ENCODE results near the gene SUSD4.

SUSD4 gene

GRCh38 chr1:223312705-223313414 is 51.1 kb downstream of the SUSD4 start:
- DNase-seq (ENCODE audit: insufficient read length, low spot score) = no peak
- no peak for FAIRE-seq
- TF ChIP-seq SPI1 (IDR thresholded peaks at IDR 0.05; ENCODE audit: low read depth, low read length) = no peak
- TF ChIP-seq POLR2AphosphoS5 (IDR thresholded peaks at IDR 0.05; ENCODE audit: low read depth, low read length) = no peak
- TF ChIP-seq POLR2A (IDR thresholded peaks at IDR 0.05; ENCODE audit: low read depth, low read length) = no peak
- no peak for TF ChIP-seq POU2F2 (IDR thresholded peaks at IDR 0.05; ENCODE audit: low read depth, low read length)
- no peak for TF ChIP-seq PAX5 (IDR thresholded peaks at IDR 0.05; ENCODE audit: insufficient read depth, low read length, severe bottlenecking)
- TF ChIP-seq TAF1 (IDR thresholded peaks at IDR 0.05; ENCODE audit: low read depth, low read length) = no peak

- FAIRE-seq = no peak
- no peak for DNase-seq (ENCODE audit: insufficient read length, low spot score)
- no peak for TF ChIP-seq POLR2A (IDR thresholded peaks at IDR 0.05; ENCODE audit: low read depth, low read length)
- no peak for TF ChIP-seq PAX5 (IDR thresholded peaks at IDR 0.05; ENCODE audit: insufficient read depth, low read length, severe bottlenecking)
Measured at GRCh38 chr1:223312273-223312672, 51.7 kb downstream of the SUSD4 start.

- DNase-seq (ENCODE audit: insufficient read length, low spot score) (no peak), FAIRE-seq (no peak)
- TF ChIP-seq POU2F2 (IDR thresholded peaks at IDR 0.05; ENCODE audit: low read depth, low read length) (no peak), TAF1 (IDR thresholded peaks at IDR 0.05; ENCODE audit: low read depth, low read length) (no peak), POLR2A (IDR thresholded peaks at IDR 0.05; ENCODE audit: low read depth, low read length) (no peak), PAX5 (IDR thresholded peaks at IDR 0.05; ENCODE audit: insufficient read depth, low read length, severe bottlenecking) (no peak), SPI1 (IDR thresholded peaks at IDR 0.05; ENCODE audit: low read depth, low read length) (no peak)
Measured at GRCh38 chr1:223311826-223312225, 52.1 kb downstream of the SUSD4 start.

GRCh38 chr1:223308136-223308535 is 55.8 kb downstream of the SUSD4 start:
- TF ChIP-seq POU2F2 (IDR thresholded peaks at IDR 0.05; ENCODE audit: low read depth, low read length) (no peak), POLR2AphosphoS5 (IDR thresholded peaks at IDR 0.05; ENCODE audit: low read depth, low read length) (no peak), SPI1 (IDR thresholded peaks at IDR 0.05; ENCODE audit: low read depth, low read length) (no peak), POLR2A (IDR thresholded peaks at IDR 0.05; ENCODE audit: low read depth, low read length) (no peak), PAX5 (IDR thresholded peaks at IDR 0.05; ENCODE audit: insufficient read depth, low read length, severe bottlenecking) (no peak), TAF1 (IDR thresholded peaks at IDR 0.05; ENCODE audit: low read depth, low read length) (no peak)
- FAIRE-seq (no peak), DNase-seq (ENCODE audit: insufficient read length, low spot score) (no peak)

GRCh38 chr1:223307544-223307943 is 56.4 kb downstream of the SUSD4 start:
- no peak for TF ChIP-seq POLR2A (IDR thresholded peaks at IDR 0.05; ENCODE audit: low read depth, low read length)
- no peak for TF ChIP-seq PAX5 (IDR thresholded peaks at IDR 0.05; ENCODE audit: insufficient read depth, low read length, severe bottlenecking)
- no peak for TF ChIP-seq TAF1 (IDR thresholded peaks at IDR 0.05; ENCODE audit: low read depth, low read length)
- no peak for TF ChIP-seq POU2F2 (IDR thresholded peaks at IDR 0.05; ENCODE audit: low read depth, low read length)
- no peak for TF ChIP-seq POLR2AphosphoS5 (IDR thresholded peaks at IDR 0.05; ENCODE audit: low read depth, low read length)
- no peak for TF ChIP-seq SPI1 (IDR thresholded peaks at IDR 0.05; ENCODE audit: low read depth, low read length)
- DNase-seq (ENCODE audit: insufficient read length, low spot score) (no peak), FAIRE-seq (no peak)

- no peak for FAIRE-seq
- TF ChIP-seq PAX5 (IDR thresholded peaks at IDR 0.05; ENCODE audit: insufficient read depth, low read length, severe bottlenecking) (no peak), POU2F2 (IDR thresholded peaks at IDR 0.05; ENCODE audit: low read depth, low read length) (no peak), POLR2AphosphoS5 (IDR thresholded peaks at IDR 0.05; ENCODE audit: low read depth, low read length) (no peak), POLR2A (IDR thresholded peaks at IDR 0.05; ENCODE audit: low read depth, low read length) (no peak), SPI1 (IDR thresholded peaks at IDR 0.05; ENCODE audit: low read depth, low read length) (no peak), TAF1 (IDR thresholded peaks at IDR 0.05; ENCODE audit: low read depth, low read length) (no peak)
- DNase-seq (ENCODE audit: insufficient read length, low spot score) = no peak
Measured at GRCh38 chr1:223304931-223305330, 59.0 kb downstream of the SUSD4 start.

GRCh38 chr1:223301371-223301770 is 62.6 kb downstream of the SUSD4 start:
- no peak for TF ChIP-seq SPI1 (IDR thresholded peaks at IDR 0.05; ENCODE audit: low read depth, low read length)
- TF ChIP-seq POU2F2 (IDR thresholded peaks at IDR 0.05; ENCODE audit: low read depth, low read length) = no peak
- TF ChIP-seq POLR2A (IDR thresholded peaks at IDR 0.05; ENCODE audit: low read depth, low read length) = no peak
- TF ChIP-seq PAX5 (IDR thresholded peaks at IDR 0.05; ENCODE audit: insufficient read depth, low read length, severe bottlenecking) = no peak
- TF ChIP-seq POLR2AphosphoS5 (IDR thresholded peaks at IDR 0.05; ENCODE audit: low read depth, low read length) = no peak
- no peak for TF ChIP-seq TAF1 (IDR thresholded peaks at IDR 0.05; ENCODE audit: low read depth, low read length)
- FAIRE-seq = no peak
- DNase-seq (ENCODE audit: insufficient read length, low spot score) = no peak

GRCh38 chr1:223299553-223299952 is 64.4 kb downstream of the SUSD4 start:
- TF ChIP-seq SPI1 (IDR thresholded peaks at IDR 0.05; ENCODE audit: low read depth, low read length) (no peak), POLR2AphosphoS5 (IDR thresholded peaks at IDR 0.05; ENCODE audit: low read depth, low read length) (no peak), TAF1 (IDR thresholded peaks at IDR 0.05; ENCODE audit: low read depth, low read length) (no peak), POU2F2 (IDR thresholded peaks at IDR 0.05; ENCODE audit: low read depth, low read length) (no peak), POLR2A (IDR thresholded peaks at IDR 0.05; ENCODE audit: low read depth, low read length) (no peak), PAX5 (IDR thresholded peaks at IDR 0.05; ENCODE audit: insufficient read depth, low read length, severe bottlenecking) (no peak)
- FAIRE-seq = no peak
- no peak for DNase-seq (ENCODE audit: insufficient read length, low spot score)

- DNase-seq (ENCODE audit: insufficient read length, low spot score) (no peak), FAIRE-seq (no peak)
- TF ChIP-seq POU2F2 (IDR thresholded peaks at IDR 0.05; ENCODE audit: low read depth, low read length) = no peak
- no peak for TF ChIP-seq POLR2A (IDR thresholded peaks at IDR 0.05; ENCODE audit: low read depth, low read length)
- TF ChIP-seq TAF1 (IDR thresholded peaks at IDR 0.05; ENCODE audit: low read depth, low read length) = no peak
- no peak for TF ChIP-seq SPI1 (IDR thresholded peaks at IDR 0.05; ENCODE audit: low read depth, low read length)
- no peak for TF ChIP-seq PAX5 (IDR thresholded peaks at IDR 0.05; ENCODE audit: insufficient read depth, low read length, severe bottlenecking)
- TF ChIP-seq POLR2AphosphoS5 (IDR thresholded peaks at IDR 0.05; ENCODE audit: low read depth, low read length) = no peak
Measured at GRCh38 chr1:223298701-223299100, 65.3 kb downstream of the SUSD4 start.

GRCh38 chr1:223297800-223298199 is 66.2 kb downstream of the SUSD4 start:
- no peak for DNase-seq (ENCODE audit: insufficient read length, low spot score)
- no peak for TF ChIP-seq POLR2AphosphoS5 (IDR thresholded peaks at IDR 0.05; ENCODE audit: low read depth, low read length)
- TF ChIP-seq TAF1 (IDR thresholded peaks at IDR 0.05; ENCODE audit: low read depth, low read length) = no peak
- no peak for TF ChIP-seq POU2F2 (IDR thresholded peaks at IDR 0.05; ENCODE audit: low read depth, low read length)
- no peak for TF ChIP-seq SPI1 (IDR thresholded peaks at IDR 0.05; ENCODE audit: low read depth, low read length)
- TF ChIP-seq POLR2A (IDR thresholded peaks at IDR 0.05; ENCODE audit: low read depth, low read length) = no peak
- no peak for TF ChIP-seq PAX5 (IDR thresholded peaks at IDR 0.05; ENCODE audit: insufficient read depth, low read length, severe bottlenecking)
- no peak for FAIRE-seq
